Measurements from ENCODE around the gene GPR32. TPM values are rescaled to one million over a fixed set of nuclear protein-coding genes. Genes with fewer than 3 reads are reported as not detected.

Gene GPR32
- total RNA-seq, 1 experiment from 2014 or later: not detected

DNA sequence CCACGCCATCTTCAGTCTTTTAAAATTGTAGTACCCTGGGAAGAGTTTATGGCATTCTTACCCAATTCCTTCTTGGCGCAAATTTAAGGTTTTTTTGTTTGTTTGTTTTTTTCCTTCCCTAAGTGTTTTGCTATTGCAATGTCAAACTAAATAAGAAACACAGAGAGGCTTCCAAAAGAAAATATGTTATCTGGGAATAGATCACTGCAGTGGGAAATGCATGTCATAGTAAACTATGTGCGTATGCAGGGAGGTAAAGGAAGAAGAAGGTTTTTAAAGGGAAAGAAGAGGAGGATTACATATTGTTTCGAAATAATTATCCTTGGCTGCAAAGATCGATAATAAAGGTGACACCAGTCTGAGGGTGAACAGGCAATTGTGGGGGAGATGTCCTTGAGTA lies 33.9 kb upstream of the GPR32 start (continued):
- no peak for TF ChIP-seq ATF1 (CRISPR knock-in tag; IDR thresholded peaks at IDR 0.05)
- no peak for TF ChIP-seq NFYB (CRISPR knock-in tag; conservative IDR thresholded peaks at IDR 0.05; ENCODE audit: low read depth)
- TF ChIP-seq, protein P1, sequence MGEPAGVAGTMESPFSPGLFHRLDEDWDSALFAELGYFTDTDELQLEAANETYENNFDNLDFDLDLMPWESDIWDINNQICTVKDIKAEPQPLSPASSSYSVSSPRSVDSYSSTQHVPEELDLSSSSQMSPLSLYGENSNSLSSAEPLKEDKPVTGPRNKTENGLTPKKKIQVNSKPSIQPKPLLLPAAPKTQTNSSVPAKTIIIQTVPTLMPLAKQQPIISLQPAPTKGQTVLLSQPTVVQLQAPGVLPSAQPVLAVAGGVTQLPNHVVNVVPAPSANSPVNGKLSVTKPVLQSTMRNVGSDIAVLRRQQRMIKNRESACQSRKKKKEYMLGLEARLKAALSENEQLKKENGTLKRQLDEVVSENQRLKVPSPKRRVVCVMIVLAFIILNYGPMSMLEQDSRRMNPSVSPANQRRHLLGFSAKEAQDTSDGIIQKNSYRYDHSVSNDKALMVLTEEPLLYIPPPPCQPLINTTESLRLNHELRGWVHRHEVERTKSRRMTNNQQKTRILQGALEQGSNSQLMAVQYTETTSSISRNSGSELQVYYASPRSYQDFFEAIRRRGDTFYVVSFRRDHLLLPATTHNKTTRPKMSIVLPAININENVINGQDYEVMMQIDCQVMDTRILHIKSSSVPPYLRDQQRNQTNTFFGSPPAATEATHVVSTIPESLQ (CRISPR knock-in tag; IDR thresholded peaks at IDR 0.05): no peak
- no peak for TF ChIP-seq GTF2I (CRISPR knock-in tag; conservative IDR thresholded peaks at IDR 0.05)
- TF ChIP-seq ZNF317 (CRISPR knock-in tag; IDR thresholded peaks at IDR 0.05; ENCODE audit: borderline replicate concordance, low read depth): no peak

DNA sequence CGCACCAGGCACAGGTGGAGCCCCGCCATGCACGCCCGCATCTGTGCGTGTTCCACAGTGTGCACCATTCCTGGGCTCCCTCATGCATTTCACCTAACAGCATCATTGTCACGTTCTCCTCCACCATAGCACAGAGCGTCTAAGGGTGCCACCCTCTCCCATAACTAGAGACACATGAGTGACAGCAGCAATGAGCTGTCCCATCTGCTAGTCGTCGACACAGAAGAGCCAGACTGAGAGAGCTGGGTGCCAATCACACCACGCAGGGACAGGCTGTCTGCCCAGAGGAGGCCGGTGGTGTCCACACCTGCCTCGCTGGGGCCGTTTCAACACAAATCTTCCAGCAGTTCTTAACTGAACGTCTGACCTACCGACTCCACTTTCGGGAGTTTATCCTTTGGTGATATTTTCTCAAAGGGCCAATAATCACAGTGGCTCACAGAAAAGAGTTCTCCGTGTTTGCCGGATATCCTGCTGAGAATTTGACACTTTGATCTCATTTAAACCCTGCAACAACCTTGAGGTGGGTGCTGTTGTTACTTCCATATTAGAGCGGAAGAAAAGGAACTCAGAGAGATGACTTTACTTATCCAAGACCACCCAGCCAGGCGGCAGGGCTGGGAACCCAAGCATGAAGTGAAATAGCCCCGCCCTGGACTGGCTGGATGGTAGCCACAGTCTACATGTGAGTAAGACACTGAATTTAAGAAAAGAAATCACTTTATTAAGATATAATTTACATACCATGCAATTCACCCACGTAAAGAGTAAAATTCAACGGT lies 30.9 kb upstream of the GPR32 start:
- Mint-ChIP-seq H3K9me3 (no peaks in the 10 kb centered on the region), H3K36me3 (no peaks in the 10 kb centered on the region), H3K27ac (no peak overlapping the region), H3K4me3 (no peak overlapping the region), H3K4me1 (peaks cover 7% of the 10 kb centered on the region), H3K27me3 (ENCODE audit: low read depth) (peaks cover 42% of the 10 kb centered on the region)
- ChIA-PET POLR2A (interaction anchor here (1.1 kb wide), 1 partner anchor 10 kb away, joined by 3 read pairs; no protein-coding TSS in a partner anchor), CTCF (interaction anchor here (1.6 kb wide), 1 partner anchor 15 kb away, joined by 6 read pairs; no protein-coding TSS in a partner anchor)
- ATAC-seq (no peak), DNase-seq (ENCODE audit: low spot score) (no peak)
- TF ChIP-seq PRRX2 (CRISPR knock-in tag; IDR thresholded peaks at IDR 0.05) (no peak), TEAD1 (CRISPR knock-in tag; IDR thresholded peaks at IDR 0.05) (no peak), ZNF219 (CRISPR knock-in tag; IDR thresholded peaks at IDR 0.05; ENCODE audit: borderline replicate concordance) (no peak), ESRRA (CRISPR knock-in tag; IDR thresholded peaks at IDR 0.05; ENCODE audit: borderline replicate concordance) (no peak), ERG (CRISPR knock-in tag; IDR thresholded peaks at IDR 0.05) (no peak), E2F4 (CRISPR knock-in tag; IDR thresholded peaks at IDR 0.05; ENCODE audit: borderline replicate concordance, low read depth) (no peak), NFYB (CRISPR knock-in tag; conservative IDR thresholded peaks at IDR 0.05; ENCODE audit: low read depth) (no peak), JUN (CRISPR knock-in tag; IDR thresholded peaks at IDR 0.05) (no peak), RORB (CRISPR knock-in tag; IDR thresholded peaks at IDR 0.05) (no peak), ZNF423 (CRISPR knock-in tag; IDR thresholded peaks at IDR 0.05) (no peak), ATF2 (CRISPR knock-in tag; IDR thresholded peaks at IDR 0.05; ENCODE audit: borderline replicate concordance, low read depth) (no peak)
- TF ChIP-seq, protein P2, sequence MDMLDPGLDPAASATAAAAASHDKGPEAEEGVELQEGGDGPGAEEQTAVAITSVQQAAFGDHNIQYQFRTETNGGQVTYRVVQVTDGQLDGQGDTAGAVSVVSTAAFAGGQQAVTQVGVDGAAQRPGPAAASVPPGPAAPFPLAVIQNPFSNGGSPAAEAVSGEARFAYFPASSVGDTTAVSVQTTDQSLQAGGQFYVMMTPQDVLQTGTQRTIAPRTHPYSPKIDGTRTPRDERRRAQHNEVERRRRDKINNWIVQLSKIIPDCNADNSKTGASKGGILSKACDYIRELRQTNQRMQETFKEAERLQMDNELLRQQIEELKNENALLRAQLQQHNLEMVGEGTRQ (CRISPR knock-in tag; IDR thresholded peaks at IDR 0.05): no peak
- TF ChIP-seq, protein P3, sequence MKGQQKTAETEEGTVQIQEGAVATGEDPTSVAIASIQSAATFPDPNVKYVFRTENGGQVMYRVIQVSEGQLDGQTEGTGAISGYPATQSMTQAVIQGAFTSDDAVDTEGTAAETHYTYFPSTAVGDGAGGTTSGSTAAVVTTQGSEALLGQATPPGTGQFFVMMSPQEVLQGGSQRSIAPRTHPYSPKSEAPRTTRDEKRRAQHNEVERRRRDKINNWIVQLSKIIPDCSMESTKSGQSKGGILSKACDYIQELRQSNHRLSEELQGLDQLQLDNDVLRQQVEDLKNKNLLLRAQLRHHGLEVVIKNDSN (CRISPR knock-in tag; IDR thresholded peaks at IDR 0.05): no peak
